PC-3 (cell line): ENCODE results near the gene STAT4.

Experiments
- EZH2phosphoT487 ChIP-seq: fragments of 300-600 bp; sonication (generic); IDR thresholded peaks from 2 replicates; pipeline ENCODE4 v1.6.1; 2018; ENCODE audit warnings: mild to moderate bottlenecking, antibody characterized with exemption, low read length, borderline replicate concordance
- TF ChIP-seq, protein P1 (sequence below): fragments of 300-600 bp; sonication (generic); conservative IDR thresholded peaks from 2 replicates; pipeline ENCODE4 v1.5.1; 2017; ENCODE audit warnings: antibody characterized with exemption, low read depth, mild to moderate bottlenecking, low read length

DNA sequence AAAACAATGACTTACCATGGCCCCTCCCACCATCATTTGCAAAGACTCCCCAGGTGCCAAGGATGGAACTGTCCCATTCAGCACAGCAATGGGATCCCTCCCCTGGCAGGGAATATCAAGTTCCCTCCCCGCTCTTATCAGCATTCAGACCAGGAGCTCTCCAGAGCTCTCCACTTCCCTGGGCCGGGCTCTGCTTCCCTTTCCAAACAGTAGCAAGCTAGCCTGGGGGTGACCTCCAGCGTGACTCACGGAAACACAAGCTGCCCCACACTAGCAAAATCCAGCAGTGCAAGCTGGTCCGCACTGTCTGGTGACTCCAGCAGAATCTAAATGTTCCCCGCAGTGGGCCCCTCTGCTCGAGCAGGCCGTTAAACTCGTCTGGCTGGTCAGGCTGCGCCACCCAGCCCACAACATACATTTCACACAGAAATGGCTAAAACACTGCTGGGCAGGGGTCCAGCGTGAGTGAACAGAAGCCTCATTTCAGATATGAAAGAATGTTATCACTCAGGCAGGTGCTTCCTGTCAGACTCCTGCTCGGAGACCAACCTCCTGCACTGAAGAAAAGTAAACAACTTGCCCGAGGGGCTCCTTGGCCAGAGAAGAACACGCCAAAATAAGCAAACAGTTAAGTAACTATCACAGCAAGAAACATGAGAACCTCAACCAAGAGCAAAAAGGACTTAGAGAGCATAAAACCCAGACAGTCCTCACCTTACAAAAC lies 170.7 kb downstream of the STAT4 start:
- TF ChIP-seq, protein P1, sequence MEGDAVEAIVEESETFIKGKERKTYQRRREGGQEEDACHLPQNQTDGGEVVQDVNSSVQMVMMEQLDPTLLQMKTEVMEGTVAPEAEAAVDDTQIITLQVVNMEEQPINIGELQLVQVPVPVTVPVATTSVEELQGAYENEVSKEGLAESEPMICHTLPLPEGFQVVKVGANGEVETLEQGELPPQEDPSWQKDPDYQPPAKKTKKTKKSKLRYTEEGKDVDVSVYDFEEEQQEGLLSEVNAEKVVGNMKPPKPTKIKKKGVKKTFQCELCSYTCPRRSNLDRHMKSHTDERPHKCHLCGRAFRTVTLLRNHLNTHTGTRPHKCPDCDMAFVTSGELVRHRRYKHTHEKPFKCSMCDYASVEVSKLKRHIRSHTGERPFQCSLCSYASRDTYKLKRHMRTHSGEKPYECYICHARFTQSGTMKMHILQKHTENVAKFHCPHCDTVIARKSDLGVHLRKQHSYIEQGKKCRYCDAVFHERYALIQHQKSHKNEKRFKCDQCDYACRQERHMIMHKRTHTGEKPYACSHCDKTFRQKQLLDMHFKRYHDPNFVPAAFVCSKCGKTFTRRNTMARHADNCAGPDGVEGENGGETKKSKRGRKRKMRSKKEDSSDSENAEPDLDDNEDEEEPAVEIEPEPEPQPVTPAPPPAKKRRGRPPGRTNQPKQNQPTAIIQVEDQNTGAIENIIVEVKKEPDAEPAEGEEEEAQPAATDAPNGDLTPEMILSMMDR = no peak
- TF ChIP-seq EZH2phosphoT487 = no peak
